COR-L47 (cell line): ENCODE data around the gene BCKDHA.
"Not testable (repeated sequence)": the region's sequence is repeated elsewhere in the genome, so short reads cannot be mapped to it uniquely, and the experiment has no call there.

Source experiments
- DNase-seq: peaks from one replicate; lab custom pipeline; 2025; lab: John Stamatoyannopoulos, UW

BCKDHA gene

GRCh38 chr19:41447732-41448332 is 50.2 kb downstream of the BCKDHA start:
- no peak for DNase-seq

GRCh38 chr19:41449079-41449864 is 51.7 kb downstream of the BCKDHA start:
- DNase-seq = peak; percentile 30

GRCh38 chr19:41449865-41450178 is 52.2 kb downstream of the BCKDHA start:
- no peak for DNase-seq

GRCh38 chr19:41452584-41453275 is 55.1 kb downstream of the BCKDHA start:
- DNase-seq = no peak

- no peak for DNase-seq
These were observed 58.3 kb downstream of the BCKDHA start for GRCh38 chr19:41455936-41456335.

GRCh38 chr19:41456342-41456918 is 58.8 kb downstream of the BCKDHA start:
- no peak for DNase-seq

GRCh38 chr19:41457241-41457640 is 59.6 kb downstream of the BCKDHA start:
- no peak for DNase-seq

GRCh38 chr19:41462497-41462896 is 64.9 kb downstream of the BCKDHA start:
- DNase-seq = no peak

- not testable (repeated sequence) for DNase-seq
These were observed 65.9 kb downstream of the BCKDHA start for GRCh38 chr19:41463257-41464256.
